HepG2 (cell line): ENCODE results near the gene PDCD2. TPM values are rescaled to one million over a fixed set of nuclear protein-coding genes. Genes with fewer than 3 reads are reported as not detected.

Experiments used
- BRD4 ChIP-seq: sonication (generic); formaldehyde crosslinking; IDR thresholded peaks from 2 replicates; pipeline ENCODE4 v1.4.0; 2020; ENCODE audit warnings: missing genetic modification reagents
- CC2D1A ChIP-seq: sonication (generic); formaldehyde crosslinking; IDR thresholded peaks from 2 replicates; pipeline ENCODE4 v1.8.1; 2023; ENCODE audit warnings: mild to moderate bottlenecking, missing genetic modification reagents
- EHMT2 ChIP-seq: fragments of 200-600 bp; sonication (generic); IDR thresholded peaks from 2 replicates; pipeline ENCODE4 v1.7.0; 2017; ENCODE audit warnings: antibody characterized with exemption, low read depth, low read length, borderline replicate concordance
- KAT7 ChIP-seq: IDR thresholded peaks from 2 replicates; pipeline ENCODE4 v1.6.1; 2018; ENCODE audit warnings: borderline replicate concordance, missing compliant biosample characterization
- PITX1 ChIP-seq: sonication (generic); formaldehyde crosslinking; IDR thresholded peaks from 2 replicates; pipeline ENCODE4 v1.5.1; 2020; ENCODE audit warnings: mild to moderate bottlenecking, missing genetic modification reagents
- TOPORS ChIP-seq: sonication (generic); formaldehyde crosslinking; IDR thresholded peaks from 2 replicates; pipeline ENCODE4 v1.8.0; 2023; ENCODE audit warnings: mild to moderate bottlenecking, missing genetic modification reagents
- WIZ ChIP-seq: sonication (generic); formaldehyde crosslinking; IDR thresholded peaks from 2 replicates; pipeline ENCODE4 v1.5.1; 2020; ENCODE audit warnings: mild to moderate bottlenecking, missing genetic modification reagents
- ZFP36L1 ChIP-seq: sonication (generic); formaldehyde crosslinking; IDR thresholded peaks from 2 replicates; pipeline ENCODE4 v1.8.0; 2022; ENCODE audit warnings: mild to moderate bottlenecking, missing genetic modification reagents, moderate library complexity
- ZNF460 ChIP-seq: sonication (generic); formaldehyde crosslinking; IDR thresholded peaks from 2 replicates; pipeline ENCODE4 v1.5.1; 2020; ENCODE audit warnings: missing genetic modification reagents, mild to moderate bottlenecking, borderline replicate concordance
- ZNF484 ChIP-seq: sonication (generic); formaldehyde crosslinking; IDR thresholded peaks from 2 replicates; pipeline ENCODE4 v1.5.1; 2020; ENCODE audit warnings: mild to moderate bottlenecking, low read depth, missing genetic modification reagents, borderline replicate concordance
- polyA plus RNA-seq, 8 experiments: library from polyadenylated mRNA; depleted of rRNA in 3 of 8; stranded (reverse) in 7 of 8; unstranded in 1 of 8; fragments of >200 nt; fragmentation: Illumina TruSeq in 4 of 8; extraction: Trizol in 4 of 8; gene quantifications; 2 replicates each; pipeline versions ENCODE4 v1.2.1 to v1.2.3, GENCODE V29; 2011 to 2016; ENCODE audit warnings: low read depth in 4 of 8, missing spikeins in 1 of 8, mixed read lengths in 1 of 8; ENCODE audit not compliant: insufficient read depth in 1 of 8
- total RNA-seq, 5 experiments: library from RNA; depleted of rRNA; stranded (reverse); fragments of >200 nt; fragmentation: Illumina TruSeq; extraction: Trizol; gene quantifications; 2 replicates each; pipeline ENCODE4 v1.2.3, GENCODE V29; 2016; ENCODE audit warnings: low read depth in 1 of 5
- TF ChIP-seq, protein P1 (sequence below): sonication (generic); formaldehyde crosslinking; IDR thresholded peaks from 2 replicates; pipeline ENCODE4 v1.4.0; 2020; ENCODE audit warnings: missing genetic modification reagents
- TF ChIP-seq, protein P2 (sequence below): sonication (generic); formaldehyde crosslinking; IDR thresholded peaks from 2 replicates; pipeline ENCODE4 v1.5.1; 2020; ENCODE audit warnings: mild to moderate bottlenecking, missing genetic modification reagents, borderline replicate concordance
- TF ChIP-seq, protein P3 (sequence below): sonication (generic); formaldehyde crosslinking; IDR thresholded peaks from 2 replicates; pipeline ENCODE4 v1.8.1; 2022; ENCODE audit warnings: mild to moderate bottlenecking, missing genetic modification reagents
- TF ChIP-seq, protein P4 (sequence below): sonication (generic); formaldehyde crosslinking; IDR thresholded peaks from 2 replicates; pipeline ENCODE4 v1.4.0; 2020; ENCODE audit warnings: missing genetic modification reagents

Gene PDCD2
- total and polyA plus RNA-seq, 2 of the 13 experiments (the other 11 are each of a cell fraction or from before 2014, with no cell fraction given): 83.6 to 133 TPM

DNA sequence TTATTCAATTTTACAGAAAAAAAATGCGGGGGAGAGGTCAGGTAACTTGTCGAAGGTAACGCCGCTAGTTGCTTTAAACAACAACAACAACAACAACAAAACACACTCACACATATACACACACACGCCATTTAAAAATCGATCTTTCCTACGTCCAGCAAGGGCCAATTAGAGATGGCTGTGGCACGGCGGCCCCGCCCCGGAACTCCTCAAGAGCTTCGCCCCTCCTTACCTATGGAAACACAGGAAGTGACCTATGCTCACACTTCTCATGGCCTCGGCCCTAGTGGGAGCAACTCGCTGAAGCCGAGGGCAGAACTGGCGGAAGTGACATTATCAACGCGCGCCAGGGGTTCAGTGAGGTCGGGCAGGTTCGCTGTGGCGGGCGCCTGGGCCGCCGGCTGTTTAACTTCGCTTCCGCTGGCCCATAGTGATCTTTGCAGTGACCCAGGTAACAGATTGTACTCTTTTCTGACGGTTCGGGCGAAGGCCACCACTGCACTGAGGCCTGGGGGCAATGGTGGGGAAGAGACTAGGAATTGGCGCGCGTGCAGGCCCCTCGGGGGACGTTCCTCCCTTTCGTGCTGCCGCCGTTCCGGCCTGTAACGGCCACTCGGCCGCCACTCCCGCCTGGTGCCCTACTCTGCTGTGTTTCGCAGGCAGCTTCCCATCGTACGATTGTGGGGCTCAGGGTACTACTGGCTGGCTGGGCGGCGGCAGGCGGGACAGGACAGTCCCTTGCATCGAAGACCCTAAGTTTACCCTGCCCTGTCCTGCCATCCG is 30.2 kb downstream of the PDCD2 start, which contains the start of gene TBP (continued):
- TF ChIP-seq, protein P1, sequence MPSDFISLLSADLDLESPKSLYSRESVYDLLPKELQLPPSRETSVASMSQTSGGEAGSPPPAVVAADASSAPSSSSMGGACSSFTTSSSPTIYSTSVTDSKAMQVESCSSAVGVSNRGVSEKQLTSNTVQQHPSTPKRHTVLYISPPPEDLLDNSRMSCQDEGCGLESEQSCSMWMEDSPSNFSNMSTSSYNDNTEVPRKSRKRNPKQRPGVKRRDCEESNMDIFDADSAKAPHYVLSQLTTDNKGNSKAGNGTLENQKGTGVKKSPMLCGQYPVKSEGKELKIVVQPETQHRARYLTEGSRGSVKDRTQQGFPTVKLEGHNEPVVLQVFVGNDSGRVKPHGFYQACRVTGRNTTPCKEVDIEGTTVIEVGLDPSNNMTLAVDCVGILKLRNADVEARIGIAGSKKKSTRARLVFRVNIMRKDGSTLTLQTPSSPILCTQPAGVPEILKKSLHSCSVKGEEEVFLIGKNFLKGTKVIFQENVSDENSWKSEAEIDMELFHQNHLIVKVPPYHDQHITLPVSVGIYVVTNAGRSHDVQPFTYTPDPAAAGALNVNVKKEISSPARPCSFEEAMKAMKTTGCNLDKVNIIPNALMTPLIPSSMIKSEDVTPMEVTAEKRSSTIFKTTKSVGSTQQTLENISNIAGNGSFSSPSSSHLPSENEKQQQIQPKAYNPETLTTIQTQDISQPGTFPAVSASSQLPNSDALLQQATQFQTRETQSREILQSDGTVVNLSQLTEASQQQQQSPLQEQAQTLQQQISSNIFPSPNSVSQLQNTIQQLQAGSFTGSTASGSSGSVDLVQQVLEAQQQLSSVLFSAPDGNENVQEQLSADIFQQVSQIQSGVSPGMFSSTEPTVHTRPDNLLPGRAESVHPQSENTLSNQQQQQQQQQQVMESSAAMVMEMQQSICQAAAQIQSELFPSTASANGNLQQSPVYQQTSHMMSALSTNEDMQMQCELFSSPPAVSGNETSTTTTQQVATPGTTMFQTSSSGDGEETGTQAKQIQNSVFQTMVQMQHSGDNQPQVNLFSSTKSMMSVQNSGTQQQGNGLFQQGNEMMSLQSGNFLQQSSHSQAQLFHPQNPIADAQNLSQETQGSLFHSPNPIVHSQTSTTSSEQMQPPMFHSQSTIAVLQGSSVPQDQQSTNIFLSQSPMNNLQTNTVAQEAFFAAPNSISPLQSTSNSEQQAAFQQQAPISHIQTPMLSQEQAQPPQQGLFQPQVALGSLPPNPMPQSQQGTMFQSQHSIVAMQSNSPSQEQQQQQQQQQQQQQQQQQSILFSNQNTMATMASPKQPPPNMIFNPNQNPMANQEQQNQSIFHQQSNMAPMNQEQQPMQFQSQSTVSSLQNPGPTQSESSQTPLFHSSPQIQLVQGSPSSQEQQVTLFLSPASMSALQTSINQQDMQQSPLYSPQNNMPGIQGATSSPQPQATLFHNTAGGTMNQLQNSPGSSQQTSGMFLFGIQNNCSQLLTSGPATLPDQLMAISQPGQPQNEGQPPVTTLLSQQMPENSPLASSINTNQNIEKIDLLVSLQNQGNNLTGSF (CRISPR knock-in tag): 0 out of 2 replicates have a peak, but pooled peaks have one; percentile 24
- TF ChIP-seq EHMT2 (no peak), TOPORS (CRISPR knock-in tag) (0 out of 2 replicates have a peak, but pooled peaks have one; percentile 28), BRD4 (no peak; the same call in 1 of the 2 replicates), ZNF460 (CRISPR knock-in tag) (no peak), ZFP36L1 (CRISPR knock-in tag) (peak; percentile 87; the same call in 1 of the 2 replicates), ZNF484 (CRISPR knock-in tag) (no peak), KAT7 (peak; percentile 99), CC2D1A (CRISPR knock-in tag) (peak; percentile 15; the same call in 1 of the 2 replicates), WIZ (CRISPR knock-in tag) (no peak), PITX1 (CRISPR knock-in tag) (peak; percentile 83; the same call in 1 of the 2 replicates)
- TF ChIP-seq, protein P2, sequence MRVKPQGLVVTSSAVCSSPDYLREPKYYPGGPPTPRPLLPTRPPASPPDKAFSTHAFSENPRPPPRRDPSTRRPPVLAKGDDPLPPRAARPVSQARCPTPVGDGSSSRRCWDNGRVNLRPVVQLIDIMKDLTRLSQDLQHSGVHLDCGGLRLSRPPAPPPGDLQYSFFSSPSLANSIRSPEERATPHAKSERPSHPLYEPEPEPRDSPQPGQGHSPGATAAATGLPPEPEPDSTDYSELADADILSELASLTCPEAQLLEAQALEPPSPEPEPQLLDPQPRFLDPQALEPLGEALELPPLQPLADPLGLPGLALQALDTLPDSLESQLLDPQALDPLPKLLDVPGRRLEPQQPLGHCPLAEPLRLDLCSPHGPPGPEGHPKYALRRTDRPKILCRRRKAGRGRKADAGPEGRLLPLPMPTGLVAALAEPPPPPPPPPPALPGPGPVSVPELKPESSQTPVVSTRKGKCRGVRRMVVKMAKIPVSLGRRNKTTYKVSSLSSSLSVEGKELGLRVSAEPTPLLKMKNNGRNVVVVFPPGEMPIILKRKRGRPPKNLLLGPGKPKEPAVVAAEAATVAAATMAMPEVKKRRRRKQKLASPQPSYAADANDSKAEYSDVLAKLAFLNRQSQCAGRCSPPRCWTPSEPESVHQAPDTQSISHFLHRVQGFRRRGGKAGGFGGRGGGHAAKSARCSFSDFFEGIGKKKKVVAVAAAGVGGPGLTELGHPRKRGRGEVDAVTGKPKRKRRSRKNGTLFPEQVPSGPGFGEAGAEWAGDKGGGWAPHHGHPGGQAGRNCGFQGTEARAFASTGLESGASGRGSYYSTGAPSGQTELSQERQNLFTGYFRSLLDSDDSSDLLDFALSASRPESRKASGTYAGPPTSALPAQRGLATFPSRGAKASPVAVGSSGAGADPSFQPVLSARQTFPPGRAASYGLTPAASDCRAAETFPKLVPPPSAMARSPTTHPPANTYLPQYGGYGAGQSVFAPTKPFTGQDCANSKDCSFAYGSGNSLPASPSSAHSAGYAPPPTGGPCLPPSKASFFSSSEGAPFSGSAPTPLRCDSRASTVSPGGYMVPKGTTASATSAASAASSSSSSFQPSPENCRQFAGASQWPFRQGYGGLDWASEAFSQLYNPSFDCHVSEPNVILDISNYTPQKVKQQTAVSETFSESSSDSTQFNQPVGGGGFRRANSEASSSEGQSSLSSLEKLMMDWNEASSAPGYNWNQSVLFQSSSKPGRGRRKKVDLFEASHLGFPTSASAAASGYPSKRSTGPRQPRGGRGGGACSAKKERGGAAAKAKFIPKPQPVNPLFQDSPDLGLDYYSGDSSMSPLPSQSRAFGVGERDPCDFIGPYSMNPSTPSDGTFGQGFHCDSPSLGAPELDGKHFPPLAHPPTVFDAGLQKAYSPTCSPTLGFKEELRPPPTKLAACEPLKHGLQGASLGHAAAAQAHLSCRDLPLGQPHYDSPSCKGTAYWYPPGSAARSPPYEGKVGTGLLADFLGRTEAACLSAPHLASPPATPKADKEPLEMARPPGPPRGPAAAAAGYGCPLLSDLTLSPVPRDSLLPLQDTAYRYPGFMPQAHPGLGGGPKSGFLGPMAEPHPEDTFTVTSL (CRISPR knock-in tag): 0 out of 2 replicates have a peak, but pooled peaks have one; percentile 17
- TF ChIP-seq, protein P3, sequence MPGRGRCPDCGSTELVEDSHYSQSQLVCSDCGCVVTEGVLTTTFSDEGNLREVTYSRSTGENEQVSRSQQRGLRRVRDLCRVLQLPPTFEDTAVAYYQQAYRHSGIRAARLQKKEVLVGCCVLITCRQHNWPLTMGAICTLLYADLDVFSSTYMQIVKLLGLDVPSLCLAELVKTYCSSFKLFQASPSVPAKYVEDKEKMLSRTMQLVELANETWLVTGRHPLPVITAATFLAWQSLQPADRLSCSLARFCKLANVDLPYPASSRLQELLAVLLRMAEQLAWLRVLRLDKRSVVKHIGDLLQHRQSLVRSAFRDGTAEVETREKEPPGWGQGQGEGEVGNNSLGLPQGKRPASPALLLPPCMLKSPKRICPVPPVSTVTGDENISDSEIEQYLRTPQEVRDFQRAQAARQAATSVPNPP: no peak
- TF ChIP-seq, protein P4, sequence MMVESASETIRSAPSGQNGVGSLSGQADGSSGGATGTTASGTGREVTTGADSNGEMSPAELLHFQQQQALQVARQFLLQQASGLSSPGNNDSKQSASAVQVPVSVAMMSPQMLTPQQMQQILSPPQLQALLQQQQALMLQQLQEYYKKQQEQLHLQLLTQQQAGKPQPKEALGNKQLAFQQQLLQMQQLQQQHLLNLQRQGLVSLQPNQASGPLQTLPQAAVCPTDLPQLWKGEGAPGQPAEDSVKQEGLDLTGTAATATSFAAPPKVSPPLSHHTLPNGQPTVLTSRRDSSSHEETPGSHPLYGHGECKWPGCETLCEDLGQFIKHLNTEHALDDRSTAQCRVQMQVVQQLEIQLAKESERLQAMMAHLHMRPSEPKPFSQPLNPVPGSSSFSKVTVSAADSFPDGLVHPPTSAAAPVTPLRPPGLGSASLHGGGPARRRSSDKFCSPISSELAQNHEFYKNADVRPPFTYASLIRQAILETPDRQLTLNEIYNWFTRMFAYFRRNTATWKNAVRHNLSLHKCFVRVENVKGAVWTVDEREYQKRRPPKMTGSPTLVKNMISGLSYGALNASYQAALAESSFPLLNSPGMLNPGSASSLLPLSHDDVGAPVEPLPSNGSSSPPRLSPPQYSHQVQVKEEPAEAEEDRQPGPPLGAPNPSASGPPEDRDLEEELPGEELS: peak; percentile 87
